Activated CD8-positive, alpha-beta T cell treated with anti-CD3 and anti-CD28 coated beads for 36 hours (primary cell): Measurements from ENCODE around the gene HSPB6. TPM values are rescaled to one million over a fixed set of nuclear protein-coding genes. Genes with fewer than 3 reads are reported as not detected.
A peak's percentile ranks its signal among the peaks of the same experiment; 100 is the strongest.

Experiments used
- ATAC-seq: fragments of 200-7000 bp; cut with Tn5 transposase; one replicate; pipeline ENCODE4 v1.10.0; 2021; ENCODE audit warnings: mild to moderate bottlenecking, moderate library complexity
- CTCF ChIA-PET: fragments of 350-600 bp; sonication (Branson Sonifier 250); formaldehyde crosslinking; loops from one replicate; lab custom pipeline; 2021; ENCODE audit warnings: antibody characterized with exemption; lab: Charles Lee
- POLR2A ChIA-PET: fragments of 350-600 bp; sonication (Branson Sonifier 250); formaldehyde crosslinking; loops from one replicate; lab custom pipeline; 2021; ENCODE audit warnings: antibody characterized with exemption; lab: Charles Lee
- DNase-seq: peaks from one replicate; pipeline ENCODE4 v3.0.0-alpha.2; 2020
- H3K27ac Mint-ChIP-seq: one replicate; pipeline ENCODE4 v1.8.0; 2021; ENCODE audit warnings: mild to moderate bottlenecking, mixed read lengths
- H3K27me3 Mint-ChIP-seq: one replicate; pipeline ENCODE4 v1.8.0; 2021; ENCODE audit warnings: mixed read lengths
- H3K36me3 Mint-ChIP-seq: one replicate; pipeline ENCODE4 v1.8.0; 2021; ENCODE audit warnings: low read depth, mixed read lengths
- H3K4me1 Mint-ChIP-seq: one replicate; pipeline ENCODE4 v1.8.0; 2021; ENCODE audit warnings: low read depth, mixed read lengths
- H3K4me3 Mint-ChIP-seq: one replicate; pipeline ENCODE4 v1.8.0; 2021; ENCODE audit warnings: mild to moderate bottlenecking, moderate library complexity, mixed read lengths
- H3K9me3 Mint-ChIP-seq: one replicate; pipeline ENCODE4 v1.8.0; 2021; ENCODE audit warnings: mixed read lengths
- intact Hi-C: fragments of 100-400 bp; cut with micrococcal nuclease; formaldehyde crosslinking; loops from one replicate; pipeline ENCODE4 v1.10.0; 2022
- total RNA-seq, 2 experiments: library from RNA; stranded (reverse); gene quantifications; one replicate each; pipeline ENCODE4 v1.2.3, GENCODE V29; 2021
- TF ChIP-seq, protein P1 (sequence below): fragments of 200-600 bp; IDR thresholded peaks from one replicate; pipeline ENCODE4 v1.8.0; 2022; ENCODE audit warnings: antibody characterized with exemption, mild to moderate bottlenecking

HSPB6 gene
- total RNA-seq, 2 experiments from 2014 or later = 0.85 to 0.95 TPM

- intact Hi-C loops = loop anchor here (10.0 kb wide), 1 partner anchor 215 kb away; the partner anchor contains the start of gene LRFN3
- Mint-ChIP-seq H3K4me3 (peak overlapping the region; percentile 94), H3K36me3 (peaks cover 82% of the 10 kb centered on the region), H3K9me3 (no peaks in the 10 kb centered on the region), H3K4me1 (peaks cover 29% of the 10 kb centered on the region), H3K27ac (peak overlapping the region; percentile 94), H3K27me3 (no peaks in the 10 kb centered on the region)
- ATAC-seq (no peak), DNase-seq (peak; percentile 33)
- TF ChIP-seq, protein P1, sequence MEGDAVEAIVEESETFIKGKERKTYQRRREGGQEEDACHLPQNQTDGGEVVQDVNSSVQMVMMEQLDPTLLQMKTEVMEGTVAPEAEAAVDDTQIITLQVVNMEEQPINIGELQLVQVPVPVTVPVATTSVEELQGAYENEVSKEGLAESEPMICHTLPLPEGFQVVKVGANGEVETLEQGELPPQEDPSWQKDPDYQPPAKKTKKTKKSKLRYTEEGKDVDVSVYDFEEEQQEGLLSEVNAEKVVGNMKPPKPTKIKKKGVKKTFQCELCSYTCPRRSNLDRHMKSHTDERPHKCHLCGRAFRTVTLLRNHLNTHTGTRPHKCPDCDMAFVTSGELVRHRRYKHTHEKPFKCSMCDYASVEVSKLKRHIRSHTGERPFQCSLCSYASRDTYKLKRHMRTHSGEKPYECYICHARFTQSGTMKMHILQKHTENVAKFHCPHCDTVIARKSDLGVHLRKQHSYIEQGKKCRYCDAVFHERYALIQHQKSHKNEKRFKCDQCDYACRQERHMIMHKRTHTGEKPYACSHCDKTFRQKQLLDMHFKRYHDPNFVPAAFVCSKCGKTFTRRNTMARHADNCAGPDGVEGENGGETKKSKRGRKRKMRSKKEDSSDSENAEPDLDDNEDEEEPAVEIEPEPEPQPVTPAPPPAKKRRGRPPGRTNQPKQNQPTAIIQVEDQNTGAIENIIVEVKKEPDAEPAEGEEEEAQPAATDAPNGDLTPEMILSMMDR = no peak
- POLR2A ChIA-PET = interaction anchor here (1.0 to 9.5 kb wide), 14 partner anchors 9 to 71 kb away, joined by 3 to 105 read pairs (median 8); partner anchors contain the start of genes COX6B1, IGFLR1, LIN37 and ZBTB32
- CTCF ChIA-PET = interaction anchor here (0.6 to 1.8 kb wide), 6 partner anchors 17 to 27 kb away, joined by 3 to 10 read pairs (median 4); no protein-coding TSS in a partner anchor
Observed at GRCh38 chr19:35719402-35720162, 37.2 kb downstream of the HSPB6 start.

GRCh38 chr19:35718345-35719041 is 38.3 kb downstream of the HSPB6 start:
- peak overlapping the region; percentile 94 for H3K27ac Mint-ChIP-seq
- intact Hi-C loops = loop anchor here (10.0 kb wide), 1 partner anchor 216 kb away; the partner anchor contains the start of gene LRFN3
- TF ChIP-seq, protein P1 = no peak
- CTCF ChIA-PET = interaction anchor here (0.9 to 1.8 kb wide), 5 partner anchors 16 to 26 kb away, joined by 4 to 10 read pairs (median 5); no protein-coding TSS in a partner anchor
- DNase-seq (peak; percentile 82), ATAC-seq (no peak)
- POLR2A ChIA-PET = interaction anchor here (0.7 to 9.5 kb wide), 16 partner anchors 10 to 164 kb away, joined by 3 to 105 read pairs (median 4); partner anchors contain the start of genes COX6B1, IGFLR1, LIN37 and PSENEN
- peaks cover 29% of the 10 kb centered on the region for H3K4me1 Mint-ChIP-seq
- H3K4me3 Mint-ChIP-seq = peak overlapping the region; percentile 94
- no peaks in the 10 kb centered on the region for H3K27me3 Mint-ChIP-seq
- peaks cover 85% of the 10 kb centered on the region for H3K36me3 Mint-ChIP-seq
- H3K9me3 Mint-ChIP-seq = no peaks in the 10 kb centered on the region

GRCh38 chr19:35717665-35718344 is 39.0 kb downstream of the HSPB6 start, which contains the start of gene KMT2B:
KMT2B (plus strand) TSS chr19:35718003; CDS start chr19:35718019, 16 bp downstream.
- CTCF ChIA-PET = interaction anchor here (1.2 to 1.8 kb wide), 3 partner anchors 21 to 25 kb away, joined by 5 to 10 read pairs (median 6); no protein-coding TSS in a partner anchor
- H3K4me1 Mint-ChIP-seq = peaks cover 29% of the 10 kb centered on the region
- peak; percentile 0 for ATAC-seq
- H3K36me3 Mint-ChIP-seq = peaks cover 82% of the 10 kb centered on the region
- POLR2A ChIA-PET = interaction anchor here (0.6 to 9.5 kb wide), 14 partner anchors 10 to 165 kb away, joined by 3 to 105 read pairs (median 6); partner anchors contain the start of genes COX6B1, IGFLR1, LIN37 and PSENEN
- H3K27me3 Mint-ChIP-seq = no peaks in the 10 kb centered on the region
- no peak for DNase-seq
- peak within 1 kb of the TSS; percentile 100 for H3K27ac Mint-ChIP-seq
- peak within 1 kb of the TSS; percentile 94 for H3K4me3 Mint-ChIP-seq
- intact Hi-C loops = loop anchor here (2.0 to 10.0 kb wide), 2 partner anchors 15 to 217 kb away; partner anchors contain the start of gene LRFN3
- H3K9me3 Mint-ChIP-seq = no peaks in the 10 kb centered on the region
- TF ChIP-seq, protein P1 = no peak

- intact Hi-C loops = loop anchor here (2.0 to 10.0 kb wide), 2 partner anchors 14 to 218 kb away; partner anchors contain the start of gene LRFN3
- Mint-ChIP-seq H3K36me3 (peaks cover 74% of the 10 kb centered on the region), H3K9me3 (no peaks in the 10 kb centered on the region), H3K27ac (peak overlapping the region; percentile 100), H3K27me3 (no peaks in the 10 kb centered on the region), H3K4me1 (peaks cover 30% of the 10 kb centered on the region), H3K4me3 (peak overlapping the region; percentile 83)
- ChIA-PET CTCF (interaction anchor here (1.8 kb wide), 1 partner anchor 22 kb away, joined by 10 read pairs; no protein-coding TSS in a partner anchor), POLR2A (interaction anchor here (0.6 to 9.5 kb wide), 11 partner anchors 11 to 69 kb away, joined by 3 to 215 read pairs (median 19); partner anchors contain the start of genes COX6B1, IGFLR1, LIN37 and PSENEN)
- peak; percentile 97 for DNase-seq
- peak; percentile 62 for ATAC-seq
- TF ChIP-seq, protein P1 = peak; percentile 91
Observed at GRCh38 chr19:35716801-35717664, 39.8 kb downstream of the HSPB6 start.
